ENCODE data around the gene SCYL2. TPM values are rescaled to one million over a fixed set of nuclear protein-coding genes. Genes with fewer than 3 reads are reported as not detected.

The SCYL2 gene
- total RNA-seq, 2 experiments from 2014 or later = 37.5 to 40.8 TPM

DNA sequence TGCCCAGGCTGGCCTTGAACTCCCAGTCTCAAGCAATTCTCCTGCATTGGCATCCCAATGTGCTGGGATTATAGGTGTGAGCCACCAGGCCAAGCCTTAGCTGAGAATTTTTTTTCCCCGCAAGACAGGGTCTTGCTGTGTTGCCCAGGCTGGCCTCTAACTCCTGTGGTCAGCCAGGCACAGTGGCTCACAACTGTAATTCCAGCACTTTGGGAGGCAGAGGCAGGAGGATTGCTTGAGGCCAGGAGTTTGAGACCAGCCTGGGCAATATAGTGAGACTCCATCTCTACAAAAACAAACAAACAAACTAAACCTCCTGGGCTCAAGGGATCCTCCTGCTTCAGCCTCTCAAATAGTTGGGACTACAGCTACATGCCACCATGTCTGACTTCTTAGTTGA lies 27.4 kb upstream of the SCYL2 start:
- no peaks in the 10 kb centered on the region for H3K4me1 Mint-ChIP-seq (ENCODE audit: low read depth)
- Histone ChIP-seq H3K4me1 (ENCODE audit: insufficient read depth, low read length) (no peaks in the 10 kb centered on the region), H3K36me3 (ENCODE audit: insufficient read depth, low read length) (no peaks in the 10 kb centered on the region), H3K27ac (ENCODE audit: low read depth in 1 of 2, low read length in 2 of 2) (no peak overlapping the region), H3K9me3 (ENCODE audit: control insufficient read depth in 1 of 2, insufficient read depth in 1 of 2, low read length in 2 of 2) (no peaks in the 10 kb centered on the region), H3K27me3 (ENCODE audit: control insufficient read depth in 1 of 2, insufficient read depth in 2 of 2, low read length in 2 of 2) (no peaks in the 10 kb centered on the region), H3K4me3 (ENCODE audit: low read length) (no peak overlapping the region)
- H3K4me3 Mint-ChIP-seq = no peak overlapping the region
- ChIA-PET POLR2A (interaction anchor here (0.6 kb wide), 1 partner anchor 319 kb away, joined by 3 read pairs; no protein-coding TSS in a partner anchor), CTCF (no interaction called here)
- H3K27me3 Mint-ChIP-seq = no peaks in the 10 kb centered on the region
- no peaks in the 10 kb centered on the region for H3K36me3 Mint-ChIP-seq (ENCODE audit: low read depth)
- intact Hi-C loops (cut with DNase I, micrococcal nuclease) = loop anchor here (10.0 kb wide), 1 partner anchor 435 kb away; no protein-coding TSS in a partner anchor
- H3K27ac Mint-ChIP-seq = no peak overlapping the region
- DNase-seq = no peak
- TF ChIP-seq, protein P1, sequence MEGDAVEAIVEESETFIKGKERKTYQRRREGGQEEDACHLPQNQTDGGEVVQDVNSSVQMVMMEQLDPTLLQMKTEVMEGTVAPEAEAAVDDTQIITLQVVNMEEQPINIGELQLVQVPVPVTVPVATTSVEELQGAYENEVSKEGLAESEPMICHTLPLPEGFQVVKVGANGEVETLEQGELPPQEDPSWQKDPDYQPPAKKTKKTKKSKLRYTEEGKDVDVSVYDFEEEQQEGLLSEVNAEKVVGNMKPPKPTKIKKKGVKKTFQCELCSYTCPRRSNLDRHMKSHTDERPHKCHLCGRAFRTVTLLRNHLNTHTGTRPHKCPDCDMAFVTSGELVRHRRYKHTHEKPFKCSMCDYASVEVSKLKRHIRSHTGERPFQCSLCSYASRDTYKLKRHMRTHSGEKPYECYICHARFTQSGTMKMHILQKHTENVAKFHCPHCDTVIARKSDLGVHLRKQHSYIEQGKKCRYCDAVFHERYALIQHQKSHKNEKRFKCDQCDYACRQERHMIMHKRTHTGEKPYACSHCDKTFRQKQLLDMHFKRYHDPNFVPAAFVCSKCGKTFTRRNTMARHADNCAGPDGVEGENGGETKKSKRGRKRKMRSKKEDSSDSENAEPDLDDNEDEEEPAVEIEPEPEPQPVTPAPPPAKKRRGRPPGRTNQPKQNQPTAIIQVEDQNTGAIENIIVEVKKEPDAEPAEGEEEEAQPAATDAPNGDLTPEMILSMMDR (IDR thresholded peaks at IDR 0.05) = no peak
- no peak for ATAC-seq (ENCODE audit: poor library complexity)
- H3K9me3 Mint-ChIP-seq = no peaks in the 10 kb centered on the region

DNA sequence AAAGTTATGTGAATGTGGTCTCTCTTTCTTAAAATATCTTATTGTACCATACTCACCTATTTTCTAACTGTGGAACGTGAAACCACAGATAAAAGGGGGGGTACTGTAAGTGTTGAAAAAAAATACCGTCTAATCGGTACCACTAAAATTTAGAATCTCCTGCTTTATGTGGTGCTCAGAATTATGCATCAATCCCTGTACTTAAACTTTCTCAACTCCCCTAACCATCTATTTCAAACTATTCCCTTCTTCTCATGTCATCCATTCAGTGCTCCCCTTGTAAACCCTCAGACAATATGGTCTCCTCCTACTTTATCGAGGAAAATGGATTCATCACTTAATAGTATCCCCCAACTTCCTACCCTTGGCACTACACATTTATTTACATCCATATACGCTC lies 23.8 kb upstream of the SCYL2 start:
- CTCF ChIA-PET = no interaction called here
- H3K27me3 Mint-ChIP-seq = no peaks in the 10 kb centered on the region
- no peaks in the 10 kb centered on the region for H3K9me3 Mint-ChIP-seq
- H3K9me3 ChIP-seq (ENCODE audit: control insufficient read depth in 1 of 2, insufficient read depth in 1 of 2, low read length in 2 of 2) = no peaks in the 10 kb centered on the region
- ATAC-seq (ENCODE audit: poor library complexity) (no peak), DNase-seq (no peak)
- H3K27ac Mint-ChIP-seq = no peak overlapping the region
- no peak overlapping the region for H3K27ac ChIP-seq (ENCODE audit: low read depth in 1 of 2, low read length in 2 of 2)
- POLR2A ChIA-PET = no interaction called here
- H3K36me3 ChIP-seq (ENCODE audit: insufficient read depth, low read length) = no peaks in the 10 kb centered on the region
- no peak overlapping the region for H3K4me3 ChIP-seq (ENCODE audit: low read length)
- H3K4me1 ChIP-seq (ENCODE audit: insufficient read depth, low read length) = no peaks in the 10 kb centered on the region
- intact Hi-C loops (cut with DNase I, micrococcal nuclease) = no loop called here
- TF ChIP-seq, protein P1 (IDR thresholded peaks at IDR 0.05) = no peak
- no peaks in the 10 kb centered on the region for H3K27me3 ChIP-seq (ENCODE audit: control insufficient read depth in 1 of 2, insufficient read depth in 2 of 2, low read length in 2 of 2)
- H3K4me3 Mint-ChIP-seq = no peak overlapping the region
- H3K36me3 Mint-ChIP-seq (ENCODE audit: low read depth) = no peaks in the 10 kb centered on the region
- no peaks in the 10 kb centered on the region for H3K4me1 Mint-ChIP-seq (ENCODE audit: low read depth)

DNA sequence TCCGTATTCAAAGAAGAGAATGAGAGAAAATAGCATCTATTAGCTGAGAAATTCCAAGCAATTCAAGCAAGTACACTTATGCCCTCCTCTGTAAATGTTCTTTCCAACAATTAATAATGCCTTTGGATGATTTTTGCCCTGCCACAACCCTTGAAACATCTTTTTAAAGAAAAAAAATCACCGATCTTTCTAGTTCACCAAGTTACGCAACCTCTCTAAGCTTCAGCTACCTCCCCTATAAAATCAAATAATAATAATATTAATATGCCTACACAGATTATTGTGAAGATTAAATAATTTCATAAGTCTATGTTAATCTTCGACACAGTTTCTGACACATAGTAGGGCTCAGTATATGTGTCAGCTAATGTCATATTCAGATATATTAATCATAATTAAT lies 19.2 kb upstream of the SCYL2 start:
- DNase-seq (no peak), ATAC-seq (ENCODE audit: poor library complexity) (no peak)
- Mint-ChIP-seq H3K27me3 (no peaks in the 10 kb centered on the region), H3K4me1 (ENCODE audit: low read depth) (no peaks in the 10 kb centered on the region), H3K4me3 (no peak overlapping the region), H3K36me3 (ENCODE audit: low read depth) (no peaks in the 10 kb centered on the region), H3K27ac (no peak overlapping the region), H3K9me3 (no peaks in the 10 kb centered on the region)
- no peaks in the 10 kb centered on the region for H3K36me3 ChIP-seq (ENCODE audit: insufficient read depth, low read length)
- no peak overlapping the region for H3K27ac ChIP-seq (ENCODE audit: low read depth in 1 of 2, low read length in 2 of 2)
- ChIA-PET POLR2A (no interaction called here), CTCF (no interaction called here)
- H3K9me3 ChIP-seq (ENCODE audit: control insufficient read depth in 1 of 2, insufficient read depth in 1 of 2, low read length in 2 of 2) = no peaks in the 10 kb centered on the region
- no peaks in the 10 kb centered on the region for H3K27me3 ChIP-seq (ENCODE audit: control insufficient read depth in 1 of 2, insufficient read depth in 2 of 2, low read length in 2 of 2)
- TF ChIP-seq, protein P1 (IDR thresholded peaks at IDR 0.05) = no peak
- no peaks in the 10 kb centered on the region for H3K4me1 ChIP-seq (ENCODE audit: insufficient read depth, low read length)
- no peak overlapping the region for H3K4me3 ChIP-seq (ENCODE audit: low read length)
- intact Hi-C loops (cut with DNase I, micrococcal nuclease) = no loop called here

All from CD4-positive, alpha-beta T cell (primary cell).